Non-pigmented ciliary epithelial cell (primary cell): ENCODE data around the gene VPS39.

Experiments
- DNase-seq: peaks from one replicate; pipeline ENCODE4 v3.0.0-alpha.2; 2010; ENCODE audit warnings: low read depth

Gene VPS39

GRCh38 chr15:42130246-42130986 lies 77.7 kb downstream of the VPS39 start:
- no peak for DNase-seq

GRCh38 chr15:42129364-42129763 lies 78.7 kb downstream of the VPS39 start:
- no peak for DNase-seq

GRCh38 chr15:42128476-42128875 lies 79.6 kb downstream of the VPS39 start:
- no peak for DNase-seq

GRCh38 chr15:42123546-42123945 lies 84.6 kb downstream of the VPS39 start:
- DNase-seq = no peak

GRCh38 chr15:42121682-42122081 lies 86.4 kb downstream of the VPS39 start:
- DNase-seq = no peak

GRCh38 chr15:42121021-42121420 lies 87.1 kb downstream of the VPS39 start:
- no peak for DNase-seq

- DNase-seq = no peak
Observed at GRCh38 chr15:42120285-42120684, 87.8 kb downstream of the VPS39 start.

GRCh38 chr15:42119446-42119760 lies 88.7 kb downstream of the VPS39 start:
- DNase-seq = no peak

- no peak for DNase-seq
Observed at GRCh38 chr15:42118650-42119445, 89.3 kb downstream of the VPS39 start.

- DNase-seq = no peak
Observed at GRCh38 chr15:42111924-42112323, 96.2 kb downstream of the VPS39 start.

GRCh38 chr15:42110367-42110766 lies 97.7 kb downstream of the VPS39 start:
- no peak for DNase-seq

- no peak for DNase-seq
Observed at GRCh38 chr15:42108806-42109205, 99.3 kb downstream of the VPS39 start.
